HG03175 (cell line): ENCODE results near the gene MORN3.
A peak's percentile ranks its signal among the peaks of the same experiment; 100 is the strongest.
"Not testable (repeated sequence)": the region's sequence is repeated elsewhere in the genome, so short reads cannot be mapped to it uniquely, and the experiment has no call there.

Source experiments
- ATAC-seq: cut with Tn5 transposase; IDR thresholded peaks from one replicate; pipeline ENCODE4 v1.9.1; 2021; ENCODE audit warnings: mild to moderate bottlenecking, moderate library complexity; ENCODE audit not compliant: unreplicated experiment

The MORN3 gene, protein sequence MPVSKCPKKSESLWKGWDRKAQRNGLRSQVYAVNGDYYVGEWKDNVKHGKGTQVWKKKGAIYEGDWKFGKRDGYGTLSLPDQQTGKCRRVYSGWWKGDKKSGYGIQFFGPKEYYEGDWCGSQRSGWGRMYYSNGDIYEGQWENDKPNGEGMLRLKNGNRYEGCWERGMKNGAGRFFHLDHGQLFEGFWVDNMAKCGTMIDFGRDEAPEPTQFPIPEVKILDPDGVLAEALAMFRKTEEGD

DNA sequence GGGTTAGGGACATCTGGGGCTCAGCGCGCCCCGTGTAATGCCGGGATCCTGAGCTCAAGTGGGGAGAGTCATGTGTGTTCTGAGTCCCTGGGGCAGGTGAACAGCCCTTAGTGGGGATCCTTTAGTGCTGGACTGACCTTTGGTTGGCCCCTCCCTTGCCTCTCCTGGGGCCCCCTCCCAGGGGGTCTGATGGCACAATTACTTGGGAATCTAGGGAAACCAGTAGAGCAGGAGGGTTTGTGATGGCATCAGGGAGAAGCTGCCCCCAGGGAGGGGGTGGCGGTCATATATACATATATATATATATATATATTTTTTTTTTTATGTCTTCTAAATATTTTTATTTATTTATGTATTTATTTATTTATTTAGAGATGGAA lies at the start of gene MORN3:
Gene MORN3, minus strand, starts transcription at position 134 of the 380 bp plus-strand sequence. CDS start 171 bp downstream, outside the sequence.
- no peak for ATAC-seq

DNA sequence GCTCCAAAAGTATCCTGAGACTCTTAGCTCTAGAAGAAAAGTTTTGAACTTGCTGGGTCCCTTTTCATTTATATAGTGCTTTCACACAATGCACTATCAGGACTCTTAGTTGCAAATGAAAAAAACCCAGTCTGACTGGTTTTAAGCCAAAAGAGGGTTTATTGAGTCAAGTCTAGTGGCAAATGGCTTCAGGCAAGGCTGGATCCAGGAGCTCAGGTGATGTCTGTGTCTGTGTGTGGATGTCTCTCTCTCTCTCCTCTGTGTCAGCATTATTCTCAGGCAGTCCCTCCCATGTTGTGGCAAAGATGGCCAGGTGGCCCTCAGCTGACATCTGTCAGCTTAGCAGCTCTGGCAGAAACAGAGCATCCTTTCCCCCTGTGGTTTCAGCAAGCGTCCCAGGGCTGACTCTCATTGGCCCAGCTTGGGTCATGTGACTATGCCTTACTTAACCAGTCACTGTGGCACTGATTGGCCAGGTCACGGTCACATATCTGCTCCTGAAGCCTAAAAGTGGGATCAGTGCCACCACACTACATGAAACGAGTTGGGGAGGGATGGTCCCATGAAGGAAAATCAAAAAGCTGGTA lies 49.3 kb upstream of the MORN3 start:
- ATAC-seq, result no peak

DNA sequence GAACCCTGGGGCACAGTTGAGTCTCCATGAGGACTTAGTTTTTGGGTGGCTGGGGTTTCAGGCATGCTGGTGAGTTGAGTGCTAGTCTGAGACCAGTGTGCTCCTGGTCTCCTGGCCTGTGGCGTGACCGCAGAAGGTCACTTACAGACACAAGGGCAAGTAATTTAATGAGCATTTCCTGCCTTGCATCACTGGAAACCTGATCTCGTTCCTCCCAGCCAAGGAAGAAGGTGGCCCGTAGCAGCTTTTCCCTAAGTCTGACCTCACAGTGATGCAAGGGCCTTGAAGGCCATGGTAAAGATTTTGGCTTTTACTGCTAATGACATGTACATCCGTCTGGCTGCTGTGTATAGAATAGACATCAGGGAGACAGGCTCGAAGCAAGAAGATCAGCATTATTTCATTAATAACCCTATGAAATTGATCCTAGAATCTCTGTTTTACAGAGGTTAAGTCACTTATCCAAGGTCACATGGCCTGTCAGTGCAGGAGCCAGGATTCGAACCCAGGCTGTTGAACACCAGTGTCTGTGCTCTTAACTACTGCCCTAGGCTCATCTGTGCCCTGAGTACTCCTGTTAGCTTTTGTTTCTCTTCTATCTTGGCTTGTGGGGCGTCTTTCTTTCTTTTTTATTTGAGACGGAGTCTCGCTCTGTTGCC lies 47.7 kb upstream of the MORN3 start:
- ATAC-seq, result no peak

GRCh38 chr12:121715862-121716435 lies 46.5 kb upstream of the MORN3 start:
- no peak for ATAC-seq

- ATAC-seq, result not testable (repeated sequence)
Observed at GRCh38 chr12:121715055-121715454, 45.6 kb upstream of the MORN3 start.

DNA sequence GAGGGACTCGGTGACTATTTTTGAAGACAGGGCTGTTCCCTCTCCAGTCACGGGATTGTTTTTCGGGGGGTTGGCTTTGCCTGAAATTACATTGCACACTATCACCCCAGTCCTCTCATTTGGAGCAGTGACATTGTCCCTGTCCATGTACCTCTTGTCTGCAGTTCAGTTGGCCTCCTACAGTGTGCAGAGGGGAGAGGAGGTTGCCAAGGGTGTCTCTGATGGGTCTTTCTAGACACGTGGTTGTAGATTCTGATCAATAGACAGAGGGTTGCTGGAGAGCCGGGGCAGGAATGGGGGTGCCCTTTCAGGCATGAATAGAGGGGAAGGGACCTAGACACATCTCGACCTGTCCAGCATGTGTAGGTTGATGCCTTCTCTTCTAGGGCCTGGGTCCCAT lies 44.3 kb upstream of the MORN3 start:
- ATAC-seq, result no peak

- no peak for ATAC-seq
Observed at GRCh38 chr12:121713257-121713777, 43.9 kb upstream of the MORN3 start.

GRCh38 chr12:121712461-121713256 lies 43.2 kb upstream of the MORN3 start, which contains the start of gene TMEM120B:
Gene TMEM120B (plus strand): TSS chr12:121712752. CDS start chr12:121712896, 144 bp downstream.
- peak; percentile 90 for ATAC-seq

GRCh38 chr12:121712190-121712460 lies 42.7 kb upstream of the MORN3 start:
- ATAC-seq, result peak; percentile 32

- no peak for ATAC-seq
Observed at GRCh38 chr12:121711361-121712189, 42.1 kb upstream of the MORN3 start.

DNA sequence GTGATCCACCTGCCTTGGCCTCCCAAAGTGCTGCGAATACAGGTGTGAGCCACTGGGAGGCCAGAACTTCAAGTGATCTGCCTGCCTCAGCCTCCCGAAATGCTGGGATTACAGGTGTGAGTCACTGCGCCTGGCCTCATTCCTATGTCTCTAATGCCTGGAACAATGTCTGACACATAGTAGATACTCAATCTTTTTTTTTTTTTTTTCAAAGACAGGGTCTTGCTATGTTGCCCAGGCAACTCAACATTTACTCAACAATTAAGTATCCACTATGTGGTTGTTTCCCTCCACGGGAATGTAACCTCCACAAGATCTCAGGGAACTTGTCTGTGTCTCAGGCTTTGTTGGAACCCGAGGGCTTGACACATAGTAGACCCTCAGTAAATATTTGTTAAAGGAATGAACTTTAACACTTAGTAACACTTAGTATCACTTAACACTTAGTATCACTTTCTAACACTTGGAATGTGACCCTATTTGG lies 40.1 kb upstream of the MORN3 start:
- ATAC-seq, result no peak

GRCh38 chr12:121709064-121709424 lies 39.6 kb upstream of the MORN3 start:
- not testable (repeated sequence) for ATAC-seq

GRCh38 chr12:121708313-121709063 lies 39.0 kb upstream of the MORN3 start:
- no peak for ATAC-seq

DNA sequence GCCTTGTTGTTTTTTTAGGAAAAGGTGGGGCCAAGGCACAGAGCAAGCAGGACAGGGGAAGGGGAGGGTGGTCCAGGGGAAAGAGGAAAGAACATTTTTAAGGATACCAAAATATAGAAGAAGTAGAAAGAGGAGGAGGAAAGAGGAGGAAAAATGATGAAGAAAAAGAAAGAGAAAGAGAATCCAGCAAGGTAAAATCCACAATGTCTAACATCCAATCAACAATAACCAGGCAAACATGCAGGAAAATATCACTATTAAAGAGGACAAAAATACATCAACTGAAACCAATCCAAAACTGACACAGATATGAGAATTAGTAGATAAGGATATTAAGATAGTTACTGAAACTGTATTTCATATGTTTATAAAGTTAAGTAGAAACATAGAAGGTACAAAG lies 36.1 kb upstream of the MORN3 start:
- ATAC-seq, result no peak

GRCh38 chr12:121702944-121703343 lies 33.5 kb upstream of the MORN3 start:
- ATAC-seq, result no peak

- ATAC-seq, result no peak
Observed at GRCh38 chr12:121701667-121702277, 32.3 kb upstream of the MORN3 start.

- ATAC-seq, result not testable (repeated sequence)
Observed at GRCh38 chr12:121697861-121698260, 28.4 kb upstream of the MORN3 start.

DNA sequence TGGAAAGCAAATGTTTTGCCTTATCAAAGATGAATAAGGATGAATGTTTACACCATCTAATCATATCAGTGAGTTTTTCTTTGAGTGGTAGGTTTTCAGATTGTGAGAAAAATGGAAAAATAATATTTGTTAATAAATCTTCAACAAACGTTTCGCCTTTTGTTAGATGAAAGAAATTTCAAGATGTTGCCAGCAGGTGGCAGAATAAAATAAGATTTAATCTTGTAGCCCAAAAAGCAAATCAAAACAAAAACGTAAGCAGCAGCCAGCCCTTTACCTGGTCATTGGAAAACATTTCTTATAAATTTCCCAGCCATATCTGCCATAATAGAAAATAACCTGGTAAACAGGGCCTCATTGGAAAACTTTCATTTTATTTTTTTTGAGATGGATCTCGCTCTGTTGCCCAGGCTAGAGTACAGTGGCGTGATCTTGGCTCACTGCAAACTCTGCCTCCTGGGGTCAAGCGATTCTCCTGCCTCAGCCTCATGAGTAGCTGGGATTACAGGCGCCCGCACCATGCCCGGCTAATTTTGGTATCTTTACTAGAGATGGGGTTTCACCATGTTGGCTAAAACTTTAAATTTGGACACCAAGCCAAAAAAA lies 27.7 kb upstream of the MORN3 start:
- ATAC-seq, result no peak
